Measurements from ENCODE around the gene ATP10A. TPM values are rescaled to one million over a fixed set of nuclear protein-coding genes. Genes with fewer than 3 reads are reported as not detected.

The ATP10A gene
- total RNA-seq, 1 experiment from 2014 or later: 2.1 TPM

- no peak for TF ChIP-seq ZNF281 (CRISPR knock-in tag; IDR thresholded peaks at IDR 0.05)
Measured at GRCh38 chr15:25800761-25801515, 62.2 kb downstream of the ATP10A start (continued).

DNA sequence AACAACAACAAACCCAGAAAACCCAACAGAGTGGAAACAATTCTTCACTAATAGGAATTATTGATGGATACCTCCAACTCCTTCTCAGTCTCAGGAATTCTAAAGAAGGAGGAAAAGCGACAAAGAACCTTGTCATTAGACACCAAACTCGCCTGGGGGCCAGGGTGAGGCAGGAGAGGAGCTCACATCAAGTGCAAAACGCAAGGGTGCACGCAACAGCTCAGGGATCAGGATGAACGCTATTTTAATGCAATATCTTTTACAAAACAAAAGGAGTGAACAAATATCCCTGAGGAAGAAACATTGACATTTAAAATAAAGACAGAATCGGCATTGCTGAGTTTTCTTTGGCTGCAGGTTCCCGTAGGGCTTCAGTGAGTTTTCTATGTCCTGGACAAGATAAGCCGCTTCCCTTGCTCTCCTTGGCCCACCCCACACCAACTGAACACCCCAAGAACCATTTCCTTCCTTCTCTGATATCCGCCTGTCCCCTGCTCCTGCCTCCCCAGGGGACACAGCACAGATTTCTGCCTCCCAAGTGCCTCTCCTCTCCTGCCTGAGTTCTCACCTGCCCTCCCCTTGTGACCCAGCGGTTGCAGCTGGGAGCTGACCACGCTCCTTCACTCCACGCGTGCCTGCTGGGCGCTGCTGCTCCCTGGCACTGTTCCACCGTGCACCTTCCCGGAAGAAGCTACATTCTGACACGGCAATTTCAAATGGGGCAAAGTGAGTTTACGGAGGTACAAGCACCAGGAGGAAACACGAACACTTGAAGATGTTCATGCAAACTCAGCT, 63.0 kb downstream of the ATP10A start:
- no peaks in the 10 kb centered on the region for H3K36me3 Mint-ChIP-seq
- ATAC-seq: peak; percentile 22; the same call in 1 of the 2 replicates
- ChIA-PET POLR2A (no interaction called here), CTCF (interaction anchor here (1.2 to 2.1 kb wide), 2 partner anchors 17 to 134 kb away, joined by 3 to 12 read pairs; no protein-coding TSS in a partner anchor)
- H3K27me3 Mint-ChIP-seq (ENCODE audit: low read depth): no peaks in the 10 kb centered on the region; the same call in 1 of the 2 replicates
- no peak for DNase-seq (ENCODE audit: low spot score)
- H3K4me3 Mint-ChIP-seq: no peak overlapping the region
- peaks cover 30% of the 10 kb centered on the region for H3K4me1 Mint-ChIP-seq
- TF ChIP-seq NR3C1 (CRISPR knock-in tag; conservative IDR thresholded peaks at IDR 0.05; ENCODE audit: low read depth) (no peak), MXD4 (CRISPR knock-in tag; IDR thresholded peaks at IDR 0.05; ENCODE audit: borderline replicate concordance) (no peak), ZNF121 (CRISPR knock-in tag; IDR thresholded peaks at IDR 0.05) (no peak), FOXJ3 (CRISPR knock-in tag; IDR thresholded peaks at IDR 0.05; ENCODE audit: borderline replicate concordance) (no peak), SMAD4 (CRISPR knock-in tag; IDR thresholded peaks at IDR 0.05) (no peak), ZNF416 (CRISPR knock-in tag; IDR thresholded peaks at IDR 0.05) (no peak), ZNF671 (CRISPR knock-in tag; IDR thresholded peaks at IDR 0.05) (no peak), IRF2 (CRISPR knock-in tag; IDR thresholded peaks at IDR 0.05; ENCODE audit: borderline replicate concordance, low read depth) (no peak), SOX15 (CRISPR knock-in tag; IDR thresholded peaks at IDR 0.05) (no peak), MAX (CRISPR knock-in tag; IDR thresholded peaks at IDR 0.05) (no peak), ZNF281 (CRISPR knock-in tag; IDR thresholded peaks at IDR 0.05) (no peak), TP53 (CRISPR knock-in tag; IDR thresholded peaks at IDR 0.05) (no peak), ELF4 (CRISPR knock-in tag; IDR thresholded peaks at IDR 0.05; ENCODE audit: low read depth) (no peak)
- TF ChIP-seq, protein P1, sequence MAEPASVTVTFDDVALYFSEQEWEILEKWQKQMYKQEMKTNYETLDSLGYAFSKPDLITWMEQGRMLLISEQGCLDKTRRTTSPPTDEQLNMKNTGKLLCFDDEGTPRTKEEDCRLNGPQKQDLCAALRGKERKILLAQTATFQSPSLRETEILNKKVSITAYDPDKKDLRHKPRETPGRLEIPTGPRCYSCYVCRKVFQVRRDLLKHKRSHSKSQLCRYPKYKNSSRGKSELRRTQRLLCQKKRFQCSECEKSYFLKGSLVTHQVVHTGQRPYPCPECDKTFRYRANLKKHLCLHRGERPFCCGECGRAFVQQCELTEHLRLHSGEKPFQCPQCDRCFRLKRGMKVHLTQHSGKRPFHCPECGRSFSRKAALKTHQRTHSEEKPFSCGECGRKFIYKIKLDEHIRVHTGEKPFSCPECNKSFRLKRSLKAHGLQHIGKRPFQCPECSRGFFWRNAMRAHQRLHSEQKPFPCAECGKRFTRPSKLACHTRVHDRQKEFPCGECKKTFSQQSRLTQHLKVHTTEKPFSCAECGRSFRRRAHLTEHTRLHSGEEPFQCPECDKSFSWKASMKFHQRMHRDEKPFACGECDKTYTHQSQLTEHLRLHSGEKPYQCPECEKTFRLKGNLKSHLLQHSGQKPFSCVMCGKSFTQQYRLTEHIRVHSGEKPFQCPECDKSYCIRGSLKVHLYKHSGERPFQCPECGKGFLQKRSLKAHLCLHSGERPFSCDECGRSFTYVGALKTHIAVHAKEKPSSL (CRISPR knock-in tag; conservative IDR thresholded peaks at IDR 0.05): no peak
- TF ChIP-seq, protein P2, sequence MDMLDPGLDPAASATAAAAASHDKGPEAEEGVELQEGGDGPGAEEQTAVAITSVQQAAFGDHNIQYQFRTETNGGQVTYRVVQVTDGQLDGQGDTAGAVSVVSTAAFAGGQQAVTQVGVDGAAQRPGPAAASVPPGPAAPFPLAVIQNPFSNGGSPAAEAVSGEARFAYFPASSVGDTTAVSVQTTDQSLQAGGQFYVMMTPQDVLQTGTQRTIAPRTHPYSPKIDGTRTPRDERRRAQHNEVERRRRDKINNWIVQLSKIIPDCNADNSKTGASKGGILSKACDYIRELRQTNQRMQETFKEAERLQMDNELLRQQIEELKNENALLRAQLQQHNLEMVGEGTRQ (CRISPR knock-in tag; IDR thresholded peaks at IDR 0.05): no peak
- H3K9me3 Mint-ChIP-seq: no peaks in the 10 kb centered on the region
- peak overlapping the region; percentile 66 for H3K27ac Mint-ChIP-seq

All from WTC11 (cell line).